ENCODE measurements around the gene TPMT.

GRCh38 chr6:18185624-18186023 is 30.7 kb upstream of the TPMT start:
- TF ChIP-seq HES2 (IDR thresholded peaks at IDR 0.05) (no peak), CHD4 (IDR thresholded peaks at IDR 0.05; ENCODE audit: borderline replicate concordance) (no peak), E2F6 (IDR thresholded peaks at IDR 0.05; ENCODE audit: borderline replicate concordance, low read depth) (no peak), EP300 (IDR thresholded peaks at IDR 0.05) (no peak), POLR2A (IDR thresholded peaks at IDR 0.05; ENCODE audit: low read length) (no peak), RAD21 (conservative IDR thresholded peaks at IDR 0.05 in 1 of 2, IDR thresholded peaks at IDR 0.05 in 1 of 2) (no peak), KDM1A (IDR thresholded peaks at IDR 0.05; ENCODE audit: low read depth) (no peak)
- TF ChIP-seq, protein P1, sequence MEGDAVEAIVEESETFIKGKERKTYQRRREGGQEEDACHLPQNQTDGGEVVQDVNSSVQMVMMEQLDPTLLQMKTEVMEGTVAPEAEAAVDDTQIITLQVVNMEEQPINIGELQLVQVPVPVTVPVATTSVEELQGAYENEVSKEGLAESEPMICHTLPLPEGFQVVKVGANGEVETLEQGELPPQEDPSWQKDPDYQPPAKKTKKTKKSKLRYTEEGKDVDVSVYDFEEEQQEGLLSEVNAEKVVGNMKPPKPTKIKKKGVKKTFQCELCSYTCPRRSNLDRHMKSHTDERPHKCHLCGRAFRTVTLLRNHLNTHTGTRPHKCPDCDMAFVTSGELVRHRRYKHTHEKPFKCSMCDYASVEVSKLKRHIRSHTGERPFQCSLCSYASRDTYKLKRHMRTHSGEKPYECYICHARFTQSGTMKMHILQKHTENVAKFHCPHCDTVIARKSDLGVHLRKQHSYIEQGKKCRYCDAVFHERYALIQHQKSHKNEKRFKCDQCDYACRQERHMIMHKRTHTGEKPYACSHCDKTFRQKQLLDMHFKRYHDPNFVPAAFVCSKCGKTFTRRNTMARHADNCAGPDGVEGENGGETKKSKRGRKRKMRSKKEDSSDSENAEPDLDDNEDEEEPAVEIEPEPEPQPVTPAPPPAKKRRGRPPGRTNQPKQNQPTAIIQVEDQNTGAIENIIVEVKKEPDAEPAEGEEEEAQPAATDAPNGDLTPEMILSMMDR (IDR thresholded peaks at IDR 0.05), result no peak
- TF ChIP-seq, protein P2, sequence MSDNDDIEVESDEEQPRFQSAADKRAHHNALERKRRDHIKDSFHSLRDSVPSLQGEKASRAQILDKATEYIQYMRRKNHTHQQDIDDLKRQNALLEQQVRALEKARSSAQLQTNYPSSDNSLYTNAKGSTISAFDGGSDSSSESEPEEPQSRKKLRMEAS (IDR thresholded peaks at IDR 0.05), result no peak
- TF ChIP-seq, protein P3, sequence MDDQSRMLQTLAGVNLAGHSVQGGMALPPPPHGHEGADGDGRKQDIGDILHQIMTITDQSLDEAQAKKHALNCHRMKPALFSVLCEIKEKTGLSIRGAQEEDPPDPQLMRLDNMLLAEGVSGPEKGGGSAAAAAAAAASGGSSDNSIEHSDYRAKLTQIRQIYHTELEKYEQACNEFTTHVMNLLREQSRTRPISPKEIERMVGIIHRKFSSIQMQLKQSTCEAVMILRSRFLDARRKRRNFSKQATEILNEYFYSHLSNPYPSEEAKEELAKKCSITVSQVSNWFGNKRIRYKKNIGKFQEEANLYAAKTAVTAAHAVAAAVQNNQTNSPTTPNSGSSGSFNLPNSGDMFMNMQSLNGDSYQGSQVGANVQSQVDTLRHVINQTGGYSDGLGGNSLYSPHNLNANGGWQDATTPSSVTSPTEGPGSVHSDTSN (IDR thresholded peaks at IDR 0.05), result no peak

All from A549 (cell line).